Measurements from ENCODE around the gene WDR82.
A peak's percentile ranks its signal among the peaks of the same experiment; 100 is the strongest.

Gene WDR82

GRCh38 chr3:52225452-52226228 lies 52.8 kb downstream of the WDR82 start, which contains the start of gene TLR9:
TSS of gene TLR9 (minus strand) at chr3:52225645. CDS start at chr3:52225529, 116 bp downstream.
- H3K9me3 Mint-ChIP-seq, result no peaks in the 10 kb centered on the region
- no peak for TF ChIP-seq CTCF (IDR thresholded peaks at IDR 0.05)
- peaks cover 3% of the 10 kb centered on the region for H3K27me3 Mint-ChIP-seq (ENCODE audit: low read depth, poor library complexity)
- no peak within 1 kb of the TSS for H3K4me3 Mint-ChIP-seq
- H3K27ac Mint-ChIP-seq, result no peak within 1 kb of the TSS
- H3K36me3 Mint-ChIP-seq (ENCODE audit: low read depth), result peaks cover 4% of the 10 kb centered on the region
- DNase-seq, result no peak
- peaks cover 19% of the 10 kb centered on the region for H3K4me1 Mint-ChIP-seq

GRCh38 chr3:52223449-52224408 lies 54.7 kb downstream of the WDR82 start:
- Mint-ChIP-seq H3K9me3 (no peaks in the 10 kb centered on the region), H3K27ac (peak overlapping the region; percentile 64), H3K36me3 (ENCODE audit: low read depth) (no peaks in the 10 kb centered on the region), H3K4me1 (peaks cover 32% of the 10 kb centered on the region), H3K4me3 (no peak overlapping the region), H3K27me3 (ENCODE audit: low read depth, poor library complexity) (peaks cover 3% of the 10 kb centered on the region)
- DNase-seq, result no peak
- TF ChIP-seq CTCF (IDR thresholded peaks at IDR 0.05), result no peak

- H3K27ac Mint-ChIP-seq, result no peak overlapping the region
- H3K36me3 Mint-ChIP-seq (ENCODE audit: low read depth), result no peaks in the 10 kb centered on the region
- peaks cover 39% of the 10 kb centered on the region for H3K4me1 Mint-ChIP-seq
- TF ChIP-seq CTCF (IDR thresholded peaks at IDR 0.05), result no peak
- no peaks in the 10 kb centered on the region for H3K9me3 Mint-ChIP-seq
- no peak overlapping the region for H3K4me3 Mint-ChIP-seq
- H3K27me3 Mint-ChIP-seq (ENCODE audit: low read depth, poor library complexity), result peaks cover 3% of the 10 kb centered on the region
- DNase-seq, result no peak
Observed at GRCh38 chr3:52222319-52223221, 55.9 kb downstream of the WDR82 start.

- no peak for DNase-seq
Observed at GRCh38 chr3:52221563-52222318, 56.7 kb downstream of the WDR82 start.

More at GRCh38 chr3:52221563-52222318, 56.7 kb downstream of the WDR82 start:
- no peak for TF ChIP-seq CTCF (IDR thresholded peaks at IDR 0.05)
- Mint-ChIP-seq H3K4me3 (no peak overlapping the region), H3K27ac (no peak overlapping the region), H3K36me3 (ENCODE audit: low read depth) (peaks cover 2% of the 10 kb centered on the region), H3K9me3 (no peaks in the 10 kb centered on the region), H3K27me3 (ENCODE audit: low read depth, poor library complexity) (peaks cover 3% of the 10 kb centered on the region), H3K4me1 (peaks cover 45% of the 10 kb centered on the region)
